NK-92 (cell line): Measurements from ENCODE around the gene POMGNT1.

Source experiments
- DNase-seq: peaks from one replicate; lab custom pipeline; 2025; ENCODE audit not compliant: unreplicated experiment; lab: John Stamatoyannopoulos, UW

POMGNT1 gene

DNA sequence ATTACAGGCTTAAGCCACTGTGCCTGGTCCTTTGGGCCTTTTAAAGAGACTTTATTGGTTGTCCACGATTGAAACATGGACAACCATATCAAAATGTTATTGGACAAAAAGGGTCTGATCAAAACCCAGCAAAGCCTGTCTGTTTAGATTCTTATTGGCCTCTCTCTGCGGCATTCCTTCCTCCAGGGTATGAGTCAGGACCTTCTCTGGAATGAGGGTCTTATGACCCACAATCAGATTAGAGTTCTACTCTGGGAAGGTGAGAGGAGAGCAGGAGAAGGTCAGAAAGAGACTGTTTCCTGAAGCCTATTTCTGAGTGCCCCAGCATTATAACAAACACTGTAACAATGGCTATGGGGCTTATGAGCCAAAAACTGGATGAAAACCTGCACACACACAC is 12.8 kb upstream of the POMGNT1 start:
- no peak for DNase-seq

DNA sequence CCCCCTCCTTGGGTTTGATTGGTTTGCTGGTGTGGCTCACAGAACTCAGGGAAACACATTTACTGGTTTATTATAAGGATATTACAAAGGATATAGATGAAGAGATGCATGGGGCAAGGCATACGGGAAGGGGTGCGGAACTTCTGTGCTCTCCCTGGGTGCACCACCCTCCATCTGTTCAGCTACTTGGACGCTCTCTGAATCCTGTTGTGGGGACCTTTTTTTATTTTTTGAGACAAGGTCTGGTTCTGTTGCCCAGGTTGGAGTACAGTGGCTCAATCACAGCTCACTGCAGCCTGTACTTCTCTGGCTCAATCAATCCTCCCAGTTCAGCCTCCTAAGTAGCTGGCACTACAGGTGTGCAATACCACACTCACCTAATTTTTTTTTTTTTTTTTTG is 12.3 kb upstream of the POMGNT1 start:
- DNase-seq = no peak

DNA sequence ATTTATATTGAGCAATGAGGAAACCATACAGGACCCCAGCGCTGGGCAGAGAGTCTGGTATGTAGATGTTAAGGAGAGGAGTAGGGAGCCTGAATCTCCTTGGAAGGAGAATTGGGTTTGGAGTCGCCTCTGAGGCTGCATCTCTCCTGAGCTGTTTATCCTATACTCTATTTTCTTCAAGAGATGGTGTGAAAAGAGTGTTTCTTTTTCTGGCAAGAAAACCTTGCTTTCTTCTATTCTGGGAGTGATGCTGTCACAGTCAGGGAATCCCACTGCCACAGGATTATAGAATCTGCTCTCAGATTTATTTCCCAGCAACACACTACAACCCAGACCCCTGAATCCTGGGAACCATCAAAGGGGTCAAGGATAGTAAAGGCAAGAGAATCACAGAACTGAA is 8.2 kb upstream of the POMGNT1 start:
- no peak for DNase-seq

DNA sequence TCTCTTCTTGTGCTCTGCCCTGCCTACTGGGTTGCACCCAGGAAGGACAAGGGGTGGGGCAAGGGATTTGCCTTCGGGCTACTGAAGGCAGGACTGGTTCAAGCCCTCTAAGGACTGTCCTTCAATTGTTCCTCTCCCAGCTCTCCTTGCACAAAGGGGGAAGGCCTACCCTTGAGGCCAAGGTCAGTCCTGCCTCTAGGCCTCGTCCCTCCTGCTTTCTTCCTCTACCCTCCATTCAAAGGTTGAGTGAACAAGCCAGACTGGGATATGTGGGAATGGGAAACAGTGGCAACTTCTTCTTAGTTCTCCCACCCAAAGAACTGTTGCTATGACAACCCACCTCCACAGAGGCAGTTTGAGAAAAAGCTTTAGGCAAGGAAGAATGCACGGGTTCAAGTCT is 7.6 kb upstream of the POMGNT1 start:
- DNase-seq = no peak

DNA sequence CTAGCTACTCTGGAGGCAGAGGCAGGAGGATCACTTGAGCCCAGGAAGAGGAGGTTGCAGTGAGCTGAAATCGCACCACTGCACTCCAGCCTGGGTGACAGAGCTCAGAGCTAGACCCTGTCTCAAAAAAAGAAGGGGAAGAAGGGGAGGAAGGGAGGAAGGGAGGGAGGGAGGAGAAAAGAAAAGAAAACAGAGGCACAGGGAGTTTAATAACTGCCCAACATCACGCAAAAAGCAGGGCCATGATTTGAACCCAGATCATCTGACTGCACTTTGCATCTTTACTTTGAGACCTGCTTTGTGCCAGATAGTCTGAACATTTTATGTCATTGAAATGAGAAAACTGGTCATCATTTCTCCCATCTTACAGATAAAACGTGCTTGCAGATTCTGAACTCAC is 6.9 kb upstream of the POMGNT1 start:
- no peak for DNase-seq

DNA sequence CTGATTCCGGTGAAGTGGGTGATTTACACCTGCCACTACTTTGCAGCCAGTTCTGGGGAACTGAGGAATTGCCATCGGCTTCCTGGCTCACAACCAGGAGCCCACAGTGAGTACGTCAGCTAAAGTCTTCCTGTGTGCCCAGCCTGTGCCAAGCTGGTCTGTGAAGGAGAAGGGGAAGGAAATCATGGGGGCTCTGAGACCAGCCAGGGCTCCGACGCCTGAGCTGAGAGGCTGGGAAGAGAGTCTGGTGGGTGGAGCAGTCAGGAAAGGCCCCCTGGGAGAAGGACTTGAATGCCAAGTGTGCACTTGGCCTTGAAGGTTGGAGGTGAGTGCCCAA is 6.1 kb upstream of the POMGNT1 start:
- DNase-seq = no peak

DNA sequence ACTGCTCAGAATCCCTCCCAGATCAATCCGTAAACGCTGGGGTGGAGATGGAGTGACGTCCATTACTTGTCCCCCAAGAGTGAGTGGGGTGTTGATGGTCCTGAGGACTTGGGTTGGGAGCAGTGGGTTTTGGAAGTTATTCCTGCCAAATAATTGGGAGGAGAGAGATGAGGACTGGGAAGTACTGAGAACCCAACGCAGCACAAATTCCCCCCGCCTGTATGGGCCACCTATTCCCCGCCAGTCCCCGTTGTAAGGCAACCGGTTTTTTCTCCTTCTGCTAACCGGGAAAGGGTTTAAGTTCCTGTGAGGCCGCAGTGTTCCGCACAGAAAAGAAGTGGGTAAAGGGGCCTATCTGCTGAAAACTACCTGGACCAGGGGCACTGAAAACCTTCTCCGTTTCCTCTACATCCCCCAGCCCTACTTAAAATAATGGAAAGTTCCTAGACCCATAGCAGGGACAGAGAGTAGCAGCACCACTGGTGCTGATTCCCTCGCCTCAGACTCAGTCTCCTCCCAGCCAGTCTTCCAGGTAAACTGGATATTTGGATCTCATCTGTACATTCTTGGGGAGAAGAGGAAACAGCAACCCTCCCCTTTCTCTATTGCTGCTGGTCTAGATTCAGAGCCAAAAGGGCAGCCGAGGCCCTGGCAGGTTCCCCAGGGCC is 5.6 kb upstream of the POMGNT1 start:
- DNase-seq = no peak

DNA sequence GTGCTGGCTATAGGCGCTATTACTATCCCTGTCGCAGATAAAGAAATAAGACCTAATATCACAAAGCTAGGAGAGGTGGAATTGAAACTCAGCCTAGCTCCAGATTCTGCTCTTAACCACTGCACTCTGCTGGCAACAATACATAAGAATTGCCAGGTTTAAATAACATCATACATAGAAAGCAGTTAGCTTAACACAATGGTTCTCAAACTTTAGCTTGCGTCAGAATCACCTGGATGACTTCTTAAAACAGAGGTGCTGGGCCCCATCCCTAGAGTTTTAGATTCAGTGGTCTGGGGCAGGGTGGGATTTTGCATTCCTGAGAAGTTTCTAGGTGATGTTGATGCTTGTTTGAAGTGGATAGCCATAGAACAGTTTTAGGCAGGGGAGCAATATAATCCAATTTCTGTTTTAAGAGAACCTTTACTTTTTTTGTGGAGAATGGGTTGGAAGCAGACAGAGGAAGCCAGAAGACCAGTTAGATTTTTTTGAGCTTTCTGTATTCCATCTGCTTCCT is 1.1 kb upstream of the POMGNT1 start:
- no peak for DNase-seq

DNA sequence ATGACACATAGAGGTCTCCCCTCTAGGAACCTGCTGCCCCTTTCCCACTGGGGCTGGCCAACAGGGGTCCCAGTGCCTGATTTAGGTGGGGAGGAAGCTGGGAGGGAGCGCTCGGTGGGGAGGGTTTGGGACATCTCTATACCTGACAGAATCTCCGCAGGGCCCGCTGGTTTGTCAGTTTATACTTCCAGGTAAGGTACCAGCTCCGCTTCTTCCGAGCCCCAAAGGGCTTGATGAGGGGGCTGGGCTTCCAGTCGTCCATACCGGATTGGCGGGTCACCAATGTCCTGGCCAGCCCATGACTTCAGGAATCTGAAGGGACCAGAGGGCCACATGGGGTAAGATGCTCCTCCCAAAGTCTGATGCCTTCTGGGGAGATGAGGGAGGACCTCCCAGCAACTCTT is 672 bp downstream of the POMGNT1 start:
- no peak for DNase-seq

DNA sequence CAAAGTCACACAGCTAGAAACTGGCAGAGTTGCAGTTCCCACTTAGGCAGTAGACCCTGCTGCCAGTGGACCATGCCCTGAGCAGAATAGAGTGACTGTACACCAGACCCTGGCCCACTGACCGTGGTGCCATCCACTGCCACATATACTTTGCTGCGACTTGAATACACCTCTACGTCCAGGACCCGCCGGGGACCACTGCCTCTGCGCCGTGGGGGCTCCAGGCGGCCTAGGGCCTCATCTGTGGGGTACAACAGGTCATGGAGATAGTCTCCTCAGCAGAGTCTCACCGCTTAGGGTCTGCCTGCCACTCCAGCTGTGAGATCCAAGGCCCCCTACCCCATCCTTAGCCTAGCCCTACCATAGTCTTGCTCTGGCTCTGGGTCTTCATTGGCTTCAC is 1.6 kb downstream of the POMGNT1 start:
- DNase-seq = no peak

DNA sequence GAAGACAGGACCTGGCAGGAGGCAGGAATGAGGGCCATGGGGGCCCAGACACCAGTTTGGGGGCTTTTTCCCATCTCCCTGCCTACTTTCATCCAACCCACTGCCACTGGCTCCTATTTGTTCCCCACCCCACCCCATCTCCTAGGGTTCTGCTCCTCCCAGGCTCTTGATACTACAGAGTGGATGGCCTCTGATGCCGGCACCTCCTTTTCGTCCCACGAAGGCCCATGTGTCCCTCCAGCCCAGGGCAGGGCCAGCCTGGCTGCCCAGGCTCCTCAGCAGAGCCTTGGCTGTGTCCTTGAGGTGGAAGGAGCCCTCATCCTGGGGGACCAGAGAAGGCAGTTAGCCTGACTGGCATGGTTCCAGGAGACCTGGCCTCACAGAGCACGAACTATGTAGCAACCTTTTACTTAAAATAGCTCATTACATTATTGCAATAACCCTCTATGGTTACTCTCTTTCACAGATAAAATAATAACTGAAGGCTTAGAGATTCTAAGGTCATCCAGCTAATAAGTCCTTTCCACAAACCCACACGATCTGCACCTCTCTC is 3.5 kb downstream of the POMGNT1 start:
- no peak for DNase-seq

DNA sequence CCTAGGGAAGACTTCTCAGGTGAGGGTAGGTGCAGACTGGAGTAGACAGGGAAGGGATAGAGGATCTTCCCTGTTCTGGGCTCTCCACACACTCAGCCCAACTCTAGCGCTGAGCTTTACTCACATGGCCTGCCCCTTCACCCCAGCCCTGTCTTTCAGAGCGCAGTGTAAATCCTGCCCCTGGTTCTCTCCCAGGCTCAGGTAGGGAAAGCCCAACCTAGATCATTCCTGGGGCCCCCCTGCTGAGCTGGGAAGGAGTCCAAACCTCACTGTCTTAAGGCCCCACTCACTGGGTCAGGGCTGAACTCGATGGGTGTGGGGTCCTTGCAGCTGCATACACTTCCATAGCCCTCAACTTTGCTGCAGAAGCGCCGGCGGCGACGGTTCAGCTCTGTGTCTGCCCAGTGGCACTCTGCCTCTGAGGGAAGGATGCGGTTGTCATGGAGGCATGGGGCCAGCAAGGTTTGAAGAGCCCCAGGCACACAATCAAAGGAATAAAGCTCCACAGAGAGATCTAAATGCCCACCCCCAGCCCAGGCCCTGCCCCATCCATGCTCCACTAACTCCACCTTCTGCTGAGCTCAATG is 4.2 kb downstream of the POMGNT1 start:
- DNase-seq = no peak

DNA sequence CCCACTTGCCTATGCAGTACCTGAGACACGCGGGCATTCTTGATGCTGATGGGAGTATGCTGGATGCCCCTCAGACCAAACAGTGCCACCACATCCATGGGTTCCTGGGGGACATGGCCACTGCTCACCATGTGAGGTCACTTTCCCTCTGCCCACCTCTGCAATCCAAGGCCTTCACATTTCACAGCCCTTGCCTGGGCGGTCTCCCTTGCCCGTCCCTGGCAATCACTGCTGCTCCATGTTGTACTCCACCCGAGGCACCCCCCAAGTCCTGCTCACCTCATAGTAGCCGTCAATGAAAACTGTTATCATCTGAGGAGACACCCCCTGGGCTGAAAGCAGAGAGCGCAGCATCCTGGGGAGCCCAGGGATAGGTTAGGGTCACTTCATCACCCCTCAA is 4.9 kb downstream of the POMGNT1 start:
- DNase-seq = no peak

DNA sequence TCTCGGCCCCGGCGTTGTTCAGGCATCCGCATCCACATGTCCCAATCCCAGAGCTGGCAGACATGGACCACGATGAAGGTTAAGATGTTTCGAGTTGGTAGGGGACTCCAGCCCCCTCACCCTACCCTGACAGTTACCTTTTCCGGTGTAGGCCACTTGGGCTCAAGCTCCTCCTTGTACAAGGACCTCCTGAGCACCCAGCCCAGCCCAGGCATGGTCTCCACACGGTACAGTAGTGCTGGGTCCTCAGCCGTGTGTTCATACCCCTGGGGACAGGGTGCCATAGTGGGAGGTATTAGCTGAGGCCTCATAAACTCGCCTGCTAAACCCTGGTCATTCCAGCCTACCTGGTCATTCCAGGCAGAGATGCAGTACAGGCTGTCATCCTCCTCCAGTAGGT is 6.1 kb downstream of the POMGNT1 start:
- no peak for DNase-seq

DNA sequence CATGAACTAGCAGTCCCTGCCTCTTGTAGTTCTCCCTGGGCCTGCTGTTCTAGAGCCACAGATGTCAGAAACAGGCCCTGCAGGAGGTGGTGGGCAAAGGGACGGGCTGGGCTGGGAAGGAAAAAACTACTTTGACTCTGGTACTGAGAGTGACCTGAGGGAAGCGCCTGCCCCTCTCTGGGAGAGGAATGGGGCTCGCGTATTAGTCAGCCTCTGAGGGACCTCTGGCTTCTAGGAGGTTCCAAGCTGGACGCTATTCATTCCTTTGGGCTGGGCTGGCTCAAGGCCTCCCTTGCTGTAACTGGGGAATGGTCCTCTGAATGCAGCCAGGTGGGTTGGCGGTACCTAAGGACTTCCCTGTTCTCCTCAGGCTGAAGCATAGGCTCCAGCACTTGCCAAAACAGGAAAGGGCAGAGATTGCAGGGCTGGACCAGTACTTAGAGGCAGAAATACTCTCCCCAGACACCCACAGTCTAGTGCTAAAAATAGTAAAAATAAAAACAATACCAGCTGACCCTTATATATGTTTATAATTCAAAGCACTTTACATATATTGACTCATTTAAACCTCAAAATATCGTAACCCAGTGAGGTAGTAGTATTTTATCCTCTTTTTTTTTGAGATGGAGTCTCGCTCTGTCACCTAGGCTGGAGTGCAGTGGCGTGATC is 7.1 kb downstream of the POMGNT1 start:
- no peak for DNase-seq

DNA sequence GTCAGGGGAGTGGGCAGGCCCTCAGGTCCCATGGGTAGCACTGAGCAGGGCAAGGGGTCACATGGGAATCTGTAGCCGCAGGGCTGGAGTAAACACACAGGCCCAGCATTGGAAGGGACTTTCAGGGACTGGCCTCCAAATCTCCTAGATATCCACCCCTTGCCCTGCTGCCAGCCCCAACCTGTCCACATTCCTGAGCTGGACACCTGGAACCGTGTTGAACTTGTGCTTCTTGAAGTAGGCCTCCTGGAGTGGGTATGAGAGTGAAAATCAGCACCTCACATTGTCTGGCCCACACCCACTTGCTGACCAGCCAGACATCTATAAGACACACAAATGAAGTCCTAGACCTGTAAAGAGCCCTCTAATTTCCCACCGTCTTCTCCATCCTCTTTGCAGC is 7.7 kb downstream of the POMGNT1 start:
- no peak for DNase-seq

DNA sequence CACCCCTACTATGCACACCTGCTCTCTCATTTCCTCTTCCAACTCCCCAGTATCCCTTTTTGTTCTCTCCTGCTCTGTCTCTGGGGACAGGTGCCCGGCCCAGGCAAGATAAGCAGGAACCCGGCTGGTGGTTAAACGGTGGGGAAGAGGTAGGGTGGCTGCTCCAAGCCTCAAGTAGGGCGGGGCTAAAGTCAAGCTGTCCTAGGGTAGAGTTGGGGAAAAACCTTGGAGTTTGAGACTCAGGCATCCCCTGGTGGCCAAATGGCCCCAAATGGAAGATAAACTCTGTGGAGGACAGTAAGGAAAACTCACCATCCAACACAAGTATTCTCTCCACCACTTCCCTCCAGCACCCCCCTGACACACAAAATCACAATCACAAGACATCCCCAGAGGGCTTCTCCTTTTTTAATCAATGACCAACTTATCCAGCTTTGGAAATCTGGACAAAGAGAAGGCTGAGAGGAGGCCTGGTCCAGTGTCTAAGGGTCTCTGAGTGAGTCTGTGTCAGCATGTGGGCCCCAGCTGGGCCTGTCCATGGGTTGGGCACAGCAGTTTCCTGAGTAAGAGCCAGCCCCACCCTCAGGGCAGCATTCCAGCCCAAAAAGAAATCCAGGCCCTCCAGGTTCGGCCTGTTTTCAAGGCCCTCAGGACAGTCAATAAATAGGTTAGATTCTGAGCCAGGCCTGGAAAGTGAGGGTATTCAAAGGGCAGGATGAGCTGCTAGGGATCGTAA is 9.8 kb downstream of the POMGNT1 start:
- DNase-seq = no peak

DNA sequence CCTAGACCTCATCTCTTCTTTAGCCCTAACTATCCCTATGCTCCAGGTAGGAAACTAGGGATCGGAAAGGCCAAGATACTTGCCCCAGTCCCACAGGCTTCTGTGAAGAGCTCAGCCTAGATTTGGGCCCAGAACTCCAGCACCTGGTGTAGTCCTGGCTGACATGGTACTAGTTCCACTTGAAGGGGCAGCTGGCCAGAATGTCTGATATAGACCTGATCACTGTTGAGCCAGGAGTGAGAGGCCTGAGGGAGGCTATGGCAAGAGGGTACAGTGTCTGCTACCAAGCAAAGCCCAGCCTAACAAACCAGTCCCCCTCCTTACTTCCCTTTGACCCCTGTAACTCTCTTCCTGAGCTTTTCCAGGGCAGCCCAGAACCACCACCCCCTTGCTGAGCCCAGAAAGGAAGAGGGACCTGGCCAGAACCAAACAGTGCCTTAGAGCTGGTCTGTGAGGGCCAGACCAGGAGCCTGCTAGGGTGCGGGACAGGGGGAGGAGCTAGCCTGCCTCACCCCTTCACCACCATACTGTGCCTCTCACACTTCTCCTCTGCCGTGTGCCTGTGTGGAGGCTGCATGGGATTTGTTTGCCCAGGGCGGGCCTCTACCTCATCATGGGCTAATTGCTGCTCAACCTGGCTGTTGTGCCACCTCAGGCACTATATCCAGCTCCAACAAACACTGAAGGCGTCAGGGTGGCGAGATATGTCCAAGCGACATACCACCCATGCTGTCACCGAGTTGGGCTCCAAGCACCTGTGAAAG is 10.9 kb downstream of the POMGNT1 start:
- no peak for DNase-seq

DNA sequence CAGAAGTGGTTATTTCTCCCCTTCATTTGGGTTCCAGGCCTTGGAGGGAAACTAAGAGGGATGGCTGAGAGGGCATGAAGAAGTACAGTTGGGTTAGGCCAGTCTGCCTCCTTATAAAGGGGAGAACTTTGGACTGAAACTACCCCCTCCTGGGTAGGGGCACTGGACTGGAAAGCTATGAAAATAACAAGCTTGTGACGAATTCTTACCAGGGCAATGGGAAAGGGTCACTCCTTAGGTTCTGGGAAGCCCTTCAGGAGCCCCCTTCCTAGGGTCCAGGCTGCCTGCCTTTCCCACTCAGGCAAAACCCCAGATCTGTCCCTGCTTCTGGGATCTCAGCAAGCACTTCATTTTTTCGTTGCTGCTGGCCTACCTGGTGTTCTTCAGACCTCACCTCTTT is 12.2 kb downstream of the POMGNT1 start:
- DNase-seq = no peak

DNA sequence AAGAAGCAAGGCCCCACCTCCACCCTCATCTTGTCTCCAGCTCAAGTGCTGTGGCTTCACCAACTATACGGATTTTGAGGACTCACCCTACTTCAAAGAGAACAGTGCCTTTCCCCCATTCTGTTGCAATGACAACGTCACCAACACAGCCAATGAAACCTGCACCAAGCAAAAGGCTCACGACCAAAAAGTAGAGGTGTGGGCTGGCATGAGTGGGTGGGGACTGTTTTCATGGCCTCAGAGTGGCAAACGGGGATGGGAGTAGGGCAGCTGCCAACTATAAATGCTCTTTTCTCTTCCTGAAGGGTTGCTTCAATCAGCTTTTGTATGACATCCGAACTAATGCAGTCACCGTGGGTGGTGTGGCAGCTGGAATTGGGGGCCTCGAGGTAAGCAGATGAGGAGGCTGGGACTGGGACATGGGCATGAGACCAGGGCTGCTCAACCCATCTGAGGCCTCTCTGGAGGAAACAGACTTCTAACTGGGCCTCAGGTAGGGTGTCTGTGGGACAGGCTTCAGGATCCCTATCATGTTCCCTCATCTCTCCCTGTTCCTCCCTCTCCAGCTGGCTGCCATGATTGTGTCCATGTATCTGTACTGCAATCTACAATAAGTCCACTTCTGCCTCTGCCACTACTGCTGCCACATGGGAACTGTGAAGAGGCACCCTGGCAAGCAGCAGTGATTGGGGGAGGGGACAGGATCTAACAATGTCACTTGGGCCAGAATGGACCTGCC is 13.1 kb downstream of the POMGNT1 start:
- DNase-seq = no peak
